SH-SY5Y (cell line): ENCODE measurements around the gene UQCC2.

Source experiments
- GATA2 ChIP-seq: IDR thresholded peaks from 2 replicates; pipeline ENCODE4 v1.6.1; 2011; ENCODE audit warnings: mild to moderate bottlenecking, low read depth, low read length
- GATA3 ChIP-seq: IDR thresholded peaks from 2 replicates; pipeline ENCODE4 v1.6.1; 2011; ENCODE audit warnings: low read depth, mild to moderate bottlenecking, low read length, moderate library complexity

GRCh38 chr6:33671744-33672072 lies 39.8 kb downstream of the UQCC2 start:
- TF ChIP-seq GATA2, result no peak
- no peak for TF ChIP-seq GATA3
